Femur (tissue), 1 donor: ENCODE results near the gene PCDHGA1.
A peak's percentile ranks its signal among the peaks of the same experiment; 100 is the strongest.
"Not testable (repeated sequence)": the region's sequence is repeated elsewhere in the genome, so short reads cannot be mapped to it uniquely, and the experiment has no call there.

Experiments used
- DNase-seq: peaks from one replicate; pipeline ENCODE4 v3.0.0-alpha.2; 2017

PCDHGA1 gene

DNA sequence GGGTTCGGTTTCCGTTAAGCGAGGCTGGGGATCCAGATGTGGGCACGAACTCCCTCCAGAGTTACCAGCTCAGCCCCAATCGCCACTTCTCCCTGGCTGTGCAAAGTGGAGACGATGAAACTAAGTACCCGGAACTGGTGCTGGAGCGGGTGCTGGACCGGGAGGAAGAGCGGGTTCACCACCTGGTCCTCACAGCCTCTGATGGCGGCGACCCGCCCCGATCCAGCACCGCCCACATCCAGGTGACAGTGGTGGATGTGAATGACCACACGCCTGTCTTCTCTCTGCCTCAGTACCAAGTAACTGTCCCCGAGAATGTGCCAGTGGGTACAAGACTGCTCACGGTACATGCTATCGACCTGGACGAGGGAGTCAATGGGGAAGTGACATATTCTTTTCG lies 53.0 kb downstream of the PCDHGA1 start:
- DNase-seq, result no peak

DNA sequence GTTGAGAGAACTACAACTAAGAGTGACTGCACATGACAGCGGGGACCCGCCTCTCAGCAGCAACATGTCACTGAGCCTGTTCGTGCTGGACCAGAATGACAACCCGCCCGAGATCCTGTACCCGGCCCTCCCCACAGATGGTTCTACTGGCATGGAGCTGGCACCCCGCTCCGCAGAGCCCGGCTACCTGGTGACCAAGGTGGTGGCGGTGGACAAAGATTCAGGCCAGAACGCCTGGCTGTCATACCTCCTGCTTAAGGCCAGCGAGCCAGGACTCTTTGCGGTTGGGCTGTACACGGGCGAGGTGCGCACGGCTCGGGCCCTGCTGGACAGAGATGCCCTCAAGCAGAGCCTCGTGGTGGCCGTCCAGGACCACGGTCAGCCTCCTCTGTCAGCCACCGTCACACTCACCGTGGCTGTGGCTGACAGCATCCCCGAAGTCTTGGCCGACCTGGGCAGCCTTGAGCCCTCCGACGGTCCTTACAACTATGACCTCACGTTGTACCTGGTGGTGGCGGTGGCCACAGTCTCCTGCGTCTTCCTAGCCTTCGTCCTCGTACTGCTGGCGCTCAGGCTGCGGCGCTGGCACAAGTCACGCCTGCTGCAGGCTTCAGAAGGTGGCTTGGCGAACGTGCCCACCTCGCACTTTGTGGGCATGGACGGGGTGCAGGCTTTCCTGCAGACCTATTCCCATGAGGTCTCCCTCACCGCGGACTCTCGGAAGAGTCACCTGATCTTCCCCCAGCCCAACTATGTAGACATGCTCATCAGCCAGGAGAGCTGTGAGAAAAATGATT lies 54.4 kb downstream of the PCDHGA1 start:
- no peak for DNase-seq

DNA sequence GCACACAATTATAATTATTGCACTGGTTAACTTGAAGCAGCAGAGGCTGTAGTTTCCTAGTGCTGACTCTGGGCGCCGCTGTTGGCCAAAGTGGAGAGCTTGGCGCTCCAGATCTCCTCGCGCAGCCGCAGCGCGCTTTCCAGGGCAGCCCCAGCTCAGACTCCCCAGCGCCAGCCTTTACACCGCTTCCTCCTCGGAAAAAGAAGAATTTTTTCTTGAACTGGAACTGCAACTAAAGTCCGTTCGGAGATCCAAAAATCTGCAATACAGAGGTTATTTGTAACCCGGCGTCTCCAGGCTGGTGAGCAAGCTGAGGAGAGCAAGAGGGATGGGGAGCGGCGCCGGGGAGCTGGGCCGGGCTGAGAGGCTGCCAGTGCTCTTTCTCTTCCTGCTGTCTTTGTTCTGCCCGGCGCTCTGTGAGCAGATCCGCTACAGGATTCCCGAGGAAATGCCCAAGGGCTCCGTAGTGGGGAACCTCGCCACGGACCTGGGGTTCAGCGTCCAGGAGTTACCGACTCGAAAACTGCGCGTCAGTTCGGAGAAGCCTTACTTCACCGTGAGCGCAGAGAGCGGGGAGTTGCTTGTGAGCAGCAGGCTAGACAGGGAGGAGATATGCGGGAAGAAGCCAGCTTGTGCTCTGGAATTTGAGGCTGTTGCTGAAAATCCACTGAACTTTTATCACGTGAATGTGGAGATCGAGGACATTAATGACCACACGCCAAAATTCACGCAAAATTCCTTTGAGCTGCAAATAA lies 57.4 kb downstream of the PCDHGA1 start, which contains the start of gene PCDHGB4:
Gene PCDHGB4, plus strand, starts transcription at position 142 of the 755 bp plus-strand sequence. Its CDS starts 187 bp downstream, at position 329.
- DNase-seq, result not testable (repeated sequence)

DNA sequence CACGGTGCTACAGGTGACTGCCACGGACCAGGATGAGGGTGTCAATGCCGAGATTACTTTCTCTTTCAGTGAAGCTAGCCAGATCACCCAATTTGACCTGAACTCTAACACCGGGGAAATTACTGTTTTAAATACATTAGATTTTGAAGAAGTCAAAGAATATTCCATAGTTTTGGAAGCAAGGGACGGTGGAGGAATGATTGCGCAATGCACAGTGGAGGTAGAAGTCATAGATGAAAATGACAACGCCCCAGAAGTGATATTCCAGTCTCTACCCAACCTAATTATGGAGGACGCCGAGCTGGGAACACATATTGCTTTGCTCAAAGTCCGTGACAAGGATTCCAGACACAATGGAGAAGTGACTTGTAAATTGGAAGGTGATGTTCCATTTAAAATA lies 58.3 kb downstream of the PCDHGA1 start:
- DNase-seq, result no peak

DNA sequence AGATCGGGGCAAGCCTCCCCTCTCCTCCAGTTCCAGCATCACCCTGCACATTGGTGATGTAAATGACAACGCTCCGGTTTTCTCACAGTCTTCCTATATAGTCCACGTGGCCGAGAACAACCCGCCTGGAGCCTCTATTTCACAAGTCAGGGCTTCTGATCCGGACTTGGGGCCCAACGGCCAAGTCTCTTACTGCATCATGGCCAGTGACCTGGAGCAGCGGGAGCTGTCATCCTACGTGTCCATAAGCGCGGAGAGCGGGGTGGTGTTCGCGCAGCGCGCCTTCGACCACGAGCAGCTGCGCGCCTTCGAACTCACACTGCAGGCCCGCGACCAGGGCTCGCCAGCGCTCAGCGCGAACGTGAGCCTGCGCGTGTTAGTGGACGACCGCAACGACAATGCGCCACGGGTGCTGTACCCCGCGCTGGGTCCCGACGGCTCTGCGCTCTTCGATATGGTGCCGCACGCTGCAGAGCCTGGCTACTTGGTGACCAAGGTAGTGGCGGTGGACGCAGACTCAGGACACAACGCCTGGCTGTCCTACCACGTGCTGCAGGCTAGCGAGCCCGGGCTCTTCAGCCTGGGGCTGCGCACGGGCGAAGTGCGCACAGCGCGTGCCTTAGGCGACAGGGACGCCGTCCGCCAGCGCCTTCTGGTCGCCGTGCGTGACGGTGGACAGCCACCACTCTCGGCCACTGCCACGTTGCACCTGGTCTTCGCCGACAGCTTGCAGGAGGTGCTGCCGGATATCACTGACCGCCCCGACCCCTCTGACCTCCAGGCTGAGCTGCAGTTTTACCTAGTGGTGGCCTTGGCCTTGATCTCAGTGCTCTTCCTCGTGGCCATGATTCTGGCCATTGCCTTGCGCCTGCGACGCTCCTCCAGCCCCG lies 59.1 kb downstream of the PCDHGA1 start:
- no peak for DNase-seq

DNA sequence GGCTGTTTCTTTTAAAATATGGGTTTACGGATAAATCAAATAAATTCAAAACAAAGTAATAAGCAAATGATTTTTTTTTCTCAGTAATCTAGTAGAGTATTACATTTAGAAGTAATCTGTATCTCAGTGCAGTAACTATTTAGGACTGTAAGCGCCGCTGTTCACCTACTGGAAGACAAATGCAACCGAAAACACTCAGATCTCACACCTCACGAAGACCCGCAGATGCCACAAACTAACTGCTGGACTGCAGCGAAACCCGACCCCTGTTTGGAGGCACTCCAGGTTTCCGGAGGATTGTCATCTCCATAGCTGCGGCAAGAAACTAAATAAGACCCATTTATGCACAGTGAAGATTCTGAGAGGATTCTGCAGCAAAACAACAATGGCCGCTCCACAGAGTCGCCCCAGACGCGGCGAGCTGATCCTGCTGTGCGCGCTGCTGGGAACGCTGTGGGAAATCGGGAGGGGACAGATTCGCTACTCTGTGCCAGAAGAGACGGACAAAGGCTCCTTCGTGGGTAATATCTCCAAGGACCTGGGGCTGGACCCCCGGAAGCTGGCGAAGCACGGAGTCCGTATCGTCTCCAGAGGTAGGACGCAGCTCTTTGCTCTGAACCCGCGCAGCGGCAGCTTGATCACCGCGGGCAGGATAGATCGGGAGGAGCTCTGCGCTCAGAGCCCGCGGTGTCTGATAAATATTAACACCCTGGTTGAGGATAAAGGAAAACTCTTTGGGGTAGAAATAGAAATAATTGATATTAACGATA lies 62.3 kb downstream of the PCDHGA1 start, which contains the start of gene PCDHGA8:
Gene PCDHGA8, plus strand, starts transcription at position 205 of the 770 bp plus-strand sequence. Its CDS starts 181 bp downstream, at position 386.
- DNase-seq, result no peak

DNA sequence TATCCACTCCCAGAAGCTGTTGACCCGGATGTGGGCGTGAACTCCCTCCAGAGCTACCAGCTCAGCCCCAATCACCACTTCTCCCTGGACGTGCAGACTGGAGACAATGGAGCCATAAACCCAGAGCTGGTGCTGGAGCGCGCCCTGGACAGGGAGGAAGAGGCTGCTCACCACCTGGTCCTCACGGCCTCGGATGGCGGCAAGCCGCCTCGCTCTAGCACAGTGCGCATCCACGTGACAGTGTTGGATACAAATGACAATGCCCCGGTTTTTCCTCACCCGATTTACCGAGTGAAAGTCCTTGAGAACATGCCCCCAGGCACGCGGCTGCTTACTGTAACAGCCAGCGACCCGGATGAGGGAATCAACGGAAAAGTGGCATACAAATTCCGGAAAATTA lies 63.0 kb downstream of the PCDHGA1 start:
- DNase-seq, result no peak

DNA sequence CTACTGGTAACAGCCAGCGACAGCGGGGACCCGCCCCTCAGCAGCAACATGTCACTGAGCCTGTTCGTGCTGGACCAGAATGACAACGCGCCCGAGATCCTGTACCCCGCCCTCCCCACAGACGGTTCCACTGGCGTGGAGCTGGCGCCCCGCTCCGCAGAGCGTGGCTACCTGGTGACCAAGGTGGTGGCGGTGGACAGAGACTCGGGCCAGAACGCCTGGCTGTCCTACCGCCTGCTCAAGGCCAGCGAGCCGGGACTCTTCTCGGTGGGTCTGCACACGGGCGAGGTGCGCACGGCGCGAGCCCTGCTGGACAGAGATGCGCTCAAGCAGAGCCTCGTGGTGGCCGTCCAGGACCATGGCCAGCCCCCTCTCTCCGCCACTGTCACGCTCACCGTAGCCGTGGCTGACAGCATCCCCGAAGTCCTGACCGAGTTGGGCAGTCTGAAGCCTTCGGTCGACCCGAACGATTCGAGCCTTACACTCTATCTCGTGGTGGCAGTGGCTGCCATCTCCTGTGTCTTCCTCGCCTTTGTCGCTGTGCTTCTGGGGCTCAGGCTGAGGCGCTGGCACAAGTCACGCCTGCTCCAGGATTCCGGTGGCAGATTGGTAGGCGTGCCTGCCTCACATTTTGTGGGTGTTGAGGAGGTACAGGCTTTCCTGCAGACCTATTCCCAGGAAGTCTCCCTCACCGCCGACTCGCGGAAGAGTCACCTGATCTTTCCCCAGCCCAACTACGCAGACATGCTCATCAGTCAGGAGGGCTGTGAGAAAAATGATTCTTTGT lies 64.3 kb downstream of the PCDHGA1 start:
- not testable (repeated sequence) for DNase-seq

DNA sequence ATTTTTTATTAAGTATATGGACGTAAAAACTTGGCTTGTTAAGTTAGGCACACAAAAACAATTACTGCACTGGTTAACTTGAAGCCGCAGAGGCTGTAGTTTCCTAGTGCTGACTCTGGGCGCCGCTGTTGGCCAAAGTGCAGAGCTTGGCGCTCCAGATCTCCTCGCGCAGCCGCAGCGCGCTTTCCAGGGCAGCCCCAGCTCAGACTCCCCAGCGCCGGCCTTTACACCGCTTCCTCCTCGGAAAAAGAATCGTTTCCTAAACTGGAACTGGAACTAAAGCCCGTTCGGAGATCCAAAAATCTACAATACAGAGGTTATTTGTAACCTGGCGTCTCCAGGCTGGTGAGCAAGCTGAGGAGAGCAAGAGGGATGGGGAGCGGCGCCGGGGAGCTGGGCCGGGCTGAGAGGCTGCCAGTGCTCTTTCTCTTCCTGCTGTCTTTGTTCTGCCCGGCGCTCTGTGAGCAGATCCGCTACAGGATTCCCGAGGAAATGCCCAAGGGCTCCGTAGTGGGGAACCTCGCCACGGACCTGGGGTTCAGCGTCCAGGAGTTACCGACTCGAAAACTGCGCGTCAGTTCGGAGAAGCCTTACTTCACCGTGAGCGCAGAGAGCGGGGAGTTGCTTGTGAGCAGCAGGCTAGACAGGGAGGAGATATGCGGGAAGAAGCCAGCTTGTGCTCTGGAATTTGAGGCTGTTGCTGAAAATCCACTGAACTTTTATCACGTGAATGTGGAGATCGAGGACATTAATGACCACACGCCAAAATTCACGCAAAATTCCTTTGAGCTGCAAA lies 67.6 kb downstream of the PCDHGA1 start, which contains the start of gene PCDHGB5:
Gene PCDHGB5, plus strand, starts transcription at position 192 of the 796 bp plus-strand sequence. Its CDS starts 181 bp downstream, at position 373.
- not testable (repeated sequence) for DNase-seq

DNA sequence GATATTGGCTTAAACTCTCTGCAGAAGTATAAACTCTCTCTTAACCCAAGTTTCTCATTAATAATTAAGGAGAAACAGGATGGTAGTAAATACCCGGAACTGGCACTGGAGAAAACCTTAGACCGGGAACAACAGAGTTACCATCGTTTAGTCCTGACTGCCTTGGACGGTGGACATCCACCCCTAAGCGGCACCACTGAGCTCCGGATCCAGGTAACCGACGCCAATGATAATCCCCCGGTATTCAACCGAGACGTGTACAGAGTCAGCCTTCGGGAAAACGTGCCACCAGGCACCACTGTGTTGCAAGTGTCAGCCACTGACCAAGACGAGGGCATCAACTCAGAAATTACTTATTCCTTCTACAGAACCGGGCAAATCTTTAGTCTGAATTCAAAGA lies 68.3 kb downstream of the PCDHGA1 start:
- no peak for DNase-seq

DNA sequence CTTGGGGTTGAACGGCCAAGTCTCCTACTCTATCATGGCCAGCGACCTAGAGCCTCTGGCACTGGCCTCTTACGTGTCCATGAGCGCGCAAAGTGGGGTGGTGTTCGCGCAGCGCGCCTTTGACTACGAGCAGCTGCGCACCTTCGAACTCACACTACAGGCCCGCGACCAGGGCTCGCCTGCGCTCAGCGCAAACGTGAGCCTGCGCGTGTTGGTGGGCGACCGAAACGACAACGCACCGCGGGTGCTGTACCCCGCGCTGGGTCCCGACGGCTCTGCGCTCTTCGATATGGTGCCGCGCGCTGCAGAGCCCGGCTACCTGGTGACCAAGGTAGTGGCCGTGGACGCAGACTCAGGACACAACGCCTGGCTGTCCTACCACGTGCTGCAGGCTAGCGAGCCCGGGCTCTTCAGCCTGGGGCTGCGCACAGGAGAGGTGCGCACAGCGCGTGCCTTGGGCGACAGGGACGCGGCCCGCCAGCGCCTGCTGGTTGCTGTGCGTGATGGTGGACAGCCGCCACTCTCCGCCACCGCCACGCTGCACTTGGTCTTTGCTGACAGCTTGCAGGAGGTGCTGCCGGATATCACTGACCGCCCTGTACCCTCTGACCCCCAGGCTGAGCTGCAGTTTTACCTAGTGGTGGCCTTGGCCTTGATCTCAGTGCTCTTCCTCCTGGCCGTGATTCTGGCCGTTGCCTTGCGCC lies 69.4 kb downstream of the PCDHGA1 start:
- DNase-seq, result no peak

DNA sequence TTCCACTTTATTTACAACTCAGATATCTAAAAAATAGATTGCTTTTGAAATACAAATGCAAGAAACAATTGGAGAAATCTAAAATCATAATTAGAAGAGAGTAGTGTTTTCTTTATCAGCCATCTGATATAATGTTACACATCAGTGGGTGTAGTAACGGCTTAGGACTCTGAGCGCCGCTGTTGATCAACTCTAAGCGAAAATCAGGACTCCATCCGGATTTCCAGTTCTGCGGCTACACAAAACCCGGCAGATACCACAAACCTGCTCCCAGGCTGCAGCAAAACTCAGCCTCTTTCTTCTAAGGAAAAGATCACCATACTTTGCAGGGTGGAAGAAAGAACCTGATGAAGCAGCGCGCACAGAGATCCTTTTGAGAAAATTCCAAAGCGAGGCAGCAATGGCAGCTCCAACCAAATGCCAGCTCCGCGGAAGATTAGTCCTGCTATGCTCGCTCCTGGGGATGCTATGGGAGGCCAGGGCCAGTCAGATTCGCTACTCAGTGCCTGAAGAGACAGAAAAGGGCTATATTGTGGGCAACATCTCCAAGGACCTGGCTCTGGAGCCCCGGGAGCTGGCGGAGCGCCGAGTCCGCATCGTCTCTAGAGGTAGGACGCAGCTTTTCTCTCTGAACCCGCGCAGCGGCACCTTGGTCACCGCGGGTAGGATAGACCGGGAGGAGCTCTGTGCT lies 72.4 kb downstream of the PCDHGA1 start, which contains the start of gene PCDHGA9:
Gene PCDHGA9, plus strand, starts transcription at position 226 of the 691 bp plus-strand sequence. Its CDS starts 175 bp downstream, at position 401.
- DNase-seq, result no peak

DNA sequence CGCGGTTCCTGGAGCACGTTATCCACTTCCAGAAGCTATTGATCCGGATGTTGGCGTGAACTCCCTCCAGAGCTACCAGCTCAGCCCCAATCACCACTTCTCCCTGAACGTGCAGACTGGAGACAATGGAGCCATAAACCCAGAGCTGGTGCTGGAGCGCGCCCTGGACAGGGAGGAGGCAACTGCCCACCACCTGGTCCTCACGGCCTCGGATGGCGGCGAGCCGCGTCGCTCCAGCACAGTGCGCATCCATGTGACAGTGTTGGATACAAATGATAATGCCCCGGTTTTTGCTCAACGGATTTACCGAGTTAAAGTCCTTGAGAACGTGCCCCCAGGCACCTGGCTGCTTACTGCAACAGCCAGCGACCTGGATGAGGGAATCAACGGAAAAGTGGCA lies 73.1 kb downstream of the PCDHGA1 start:
- no peak for DNase-seq

DNA sequence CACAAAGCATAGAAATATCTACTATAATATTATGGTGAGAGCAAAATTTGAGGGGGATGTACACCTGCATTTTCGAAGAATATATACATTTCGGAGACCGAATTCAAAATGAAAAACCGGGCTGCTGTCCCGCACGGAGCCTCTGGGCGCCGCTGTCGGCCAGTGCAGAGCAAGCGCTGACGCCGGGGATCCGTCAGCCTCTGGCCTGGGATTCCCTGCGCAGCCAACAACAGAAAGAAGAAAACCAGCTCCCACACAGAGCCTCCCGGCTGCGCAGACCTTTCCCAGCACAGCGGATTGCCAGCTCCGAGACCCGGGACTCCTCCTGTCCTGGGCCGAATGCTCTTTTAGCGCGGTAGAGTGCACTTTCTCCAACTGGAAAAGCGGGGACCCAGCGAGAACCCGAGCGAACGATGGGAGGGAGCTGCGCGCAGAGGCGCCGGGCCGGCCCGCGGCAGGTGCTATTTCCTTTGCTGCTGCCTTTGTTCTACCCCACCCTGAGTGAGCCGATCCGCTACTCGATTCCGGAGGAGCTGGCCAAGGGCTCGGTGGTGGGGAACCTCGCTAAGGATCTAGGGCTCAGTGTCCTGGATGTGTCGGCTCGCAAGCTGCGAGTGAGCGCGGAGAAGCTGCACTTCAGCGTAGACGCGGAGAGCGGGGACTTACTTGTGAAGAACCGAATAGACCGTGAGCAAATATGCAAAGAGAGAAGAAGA lies 77.6 kb downstream of the PCDHGA1 start, which contains the start of gene PCDHGB6:
Gene PCDHGB6, plus strand, starts transcription at position 232 of the 716 bp plus-strand sequence. Its CDS starts 182 bp downstream, at position 414.
- peak; percentile 61 for DNase-seq

DNA sequence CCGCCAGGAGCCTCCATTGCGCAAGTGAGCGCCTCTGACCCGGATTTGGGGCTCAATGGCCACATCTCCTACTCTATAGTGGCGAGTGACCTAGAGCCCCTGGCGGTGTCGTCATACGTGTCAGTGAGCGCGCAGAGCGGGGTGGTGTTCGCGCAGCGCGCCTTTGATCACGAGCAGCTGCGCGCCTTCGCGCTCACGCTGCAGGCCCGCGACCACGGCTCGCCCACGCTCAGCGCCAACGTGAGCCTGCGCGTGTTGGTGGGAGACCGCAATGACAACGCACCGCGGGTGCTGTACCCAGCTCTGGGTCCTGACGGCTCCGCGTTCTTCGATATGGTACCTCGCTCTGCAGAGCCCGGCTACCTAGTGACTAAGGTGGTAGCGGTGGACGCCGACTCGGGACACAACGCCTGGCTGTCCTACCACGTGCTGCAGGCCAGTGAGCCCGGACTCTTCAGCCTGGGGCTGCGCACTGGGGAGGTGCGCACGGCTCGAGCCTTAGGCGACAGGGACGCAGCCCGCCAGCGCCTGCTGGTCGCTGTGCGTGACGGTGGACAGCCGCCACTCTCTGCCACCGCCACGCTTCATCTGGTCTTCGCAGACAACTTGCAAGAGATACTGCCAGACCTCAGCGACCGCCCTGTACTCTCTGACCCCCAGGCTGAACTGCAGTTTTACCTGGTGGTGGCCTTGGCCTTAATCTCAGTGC lies 79.4 kb downstream of the PCDHGA1 start:
- DNase-seq, result no peak

DNA sequence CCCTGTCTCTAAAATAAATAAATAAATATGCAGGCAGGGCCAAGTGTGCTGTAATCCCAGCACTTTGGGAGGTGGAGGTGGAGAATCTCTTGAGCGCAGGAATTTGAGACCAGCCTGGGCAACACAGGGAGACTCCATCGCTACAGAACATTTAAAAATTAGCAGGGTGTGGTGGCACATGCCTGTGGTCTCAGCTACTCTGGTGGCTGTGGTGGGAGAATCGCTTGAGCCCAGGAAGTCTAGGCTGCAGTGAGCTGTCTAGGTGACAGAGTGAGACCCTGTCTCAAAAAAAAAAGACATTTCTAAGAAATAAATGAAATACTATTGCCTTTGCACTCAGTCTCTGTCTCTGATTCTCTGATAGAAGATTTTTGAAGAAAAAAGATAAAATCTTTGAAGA lies 81.3 kb downstream of the PCDHGA1 start:
- no peak for DNase-seq

DNA sequence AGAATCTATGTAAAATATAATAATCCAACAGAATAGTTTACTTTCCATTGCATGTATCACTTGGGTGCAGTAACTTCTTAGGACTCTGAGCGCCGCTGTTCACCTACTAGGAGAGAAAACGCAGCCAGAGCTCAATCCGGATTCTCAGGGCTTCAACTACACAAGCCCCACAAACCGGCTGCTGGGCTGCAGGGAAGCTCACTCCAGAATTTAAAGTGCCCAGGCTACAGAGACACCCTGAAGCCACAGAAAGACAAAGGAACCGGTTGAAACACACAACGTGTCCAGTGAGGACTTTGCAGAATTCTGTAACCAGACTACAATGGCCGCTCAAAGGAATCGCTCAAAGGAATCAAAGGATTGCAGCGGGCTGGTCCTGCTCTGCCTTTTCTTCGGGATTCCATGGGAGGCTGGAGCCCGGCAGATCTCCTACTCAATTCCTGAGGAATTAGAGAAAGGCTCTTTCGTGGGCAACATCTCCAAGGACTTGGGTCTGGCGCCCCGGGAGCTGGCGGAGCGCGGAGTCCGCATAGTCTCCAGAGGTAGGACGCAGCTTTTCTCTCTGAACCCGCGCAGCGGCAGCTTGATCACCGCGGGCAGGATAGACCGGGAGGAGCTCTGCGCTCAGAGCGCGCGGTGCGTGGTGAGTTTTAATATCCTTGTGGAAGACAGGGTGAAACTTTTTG lies 82.7 kb downstream of the PCDHGA1 start, which contains the start of gene PCDHGA10:
Gene PCDHGA10, plus strand, starts transcription at position 134 of the 686 bp plus-strand sequence. Its CDS starts 189 bp downstream, at position 323.
- DNase-seq, result no peak
